ENCODE data around the gene NOTCH3.
A peak's percentile ranks its signal among the peaks of the same experiment; 100 is the strongest.

Gene NOTCH3

GRCh38 chr19:15235781-15236180 lies 35.0 kb upstream of the NOTCH3 start:
- DNase-seq: no peak

GRCh38 chr19:15234431-15235130 lies 33.8 kb upstream of the NOTCH3 start:
- DNase-seq: no peak

GRCh38 chr19:15231271-15231670 lies 30.5 kb upstream of the NOTCH3 start:
- DNase-seq: no peak

GRCh38 chr19:15227261-15227660 lies 26.5 kb upstream of the NOTCH3 start:
- no peak for DNase-seq

GRCh38 chr19:15225760-15226159 lies 25.0 kb upstream of the NOTCH3 start:
- no peak for DNase-seq

- DNase-seq: no peak
Observed at GRCh38 chr19:15223649-15224361, 23.0 kb upstream of the NOTCH3 start.

- DNase-seq: peak; percentile 77
Observed at GRCh38 chr19:15222738-15223648, 22.2 kb upstream of the NOTCH3 start.

- DNase-seq: no peak
Observed at GRCh38 chr19:15220833-15221232, 20.0 kb upstream of the NOTCH3 start.

GRCh38 chr19:15218501-15218900 lies 17.7 kb upstream of the NOTCH3 start:
- DNase-seq: no peak

- DNase-seq: no peak
Observed at GRCh38 chr19:15216363-15216762, 15.6 kb upstream of the NOTCH3 start.

- no peak for DNase-seq
Observed at GRCh38 chr19:15213715-15214381, 13.1 kb upstream of the NOTCH3 start.

GRCh38 chr19:15212711-15213110 lies 11.9 kb upstream of the NOTCH3 start:
- DNase-seq: no peak

GRCh38 chr19:15210323-15210781 lies 9.6 kb upstream of the NOTCH3 start:
- DNase-seq: no peak

- DNase-seq: no peak
Observed at GRCh38 chr19:15201374-15202023, 704 bp upstream of the NOTCH3 start.

GRCh38 chr19:15199661-15200552 lies 888 bp downstream of the NOTCH3 start:
- no peak for DNase-seq

GRCh38 chr19:15198951-15199660 lies 1.7 kb downstream of the NOTCH3 start:
- DNase-seq: no peak

GRCh38 chr19:15197942-15198341 lies 2.9 kb downstream of the NOTCH3 start:
- DNase-seq: no peak

- DNase-seq: no peak
Observed at GRCh38 chr19:15197275-15197941, 3.4 kb downstream of the NOTCH3 start.

GRCh38 chr19:15196360-15197005 lies 4.3 kb downstream of the NOTCH3 start:
- no peak for DNase-seq

Measured in activated naive CD4-positive, alpha-beta T cell treated with anti-CD3 and anti-CD28 coated beads, Interleukin-2, amount 50 U/mL, for 16 hours (primary cell).